OCI-LY1 (cell line): ENCODE data around the gene HMCN2.

Experiments
- EZH2 ChIP-seq: fragments of 200-600 bp; sonication (generic), shearing (Covaris generic); IDR thresholded peaks from 2 replicates; pipeline ENCODE4 v1.8.0; 2017; ENCODE audit warnings: borderline replicate concordance, mixed run types, mild to moderate bottlenecking, antibody characterized with exemption, low read length, moderate library complexity, mixed read lengths
- TF ChIP-seq, protein P1 (sequence below): fragments of 200-600 bp; sonication (generic), shearing (Covaris generic); IDR thresholded peaks from 2 replicates; pipeline ENCODE4 v1.5.1; 2017; ENCODE audit warnings: mild to moderate bottlenecking, antibody characterized with exemption, low read length, moderate library complexity, mixed read lengths

DNA sequence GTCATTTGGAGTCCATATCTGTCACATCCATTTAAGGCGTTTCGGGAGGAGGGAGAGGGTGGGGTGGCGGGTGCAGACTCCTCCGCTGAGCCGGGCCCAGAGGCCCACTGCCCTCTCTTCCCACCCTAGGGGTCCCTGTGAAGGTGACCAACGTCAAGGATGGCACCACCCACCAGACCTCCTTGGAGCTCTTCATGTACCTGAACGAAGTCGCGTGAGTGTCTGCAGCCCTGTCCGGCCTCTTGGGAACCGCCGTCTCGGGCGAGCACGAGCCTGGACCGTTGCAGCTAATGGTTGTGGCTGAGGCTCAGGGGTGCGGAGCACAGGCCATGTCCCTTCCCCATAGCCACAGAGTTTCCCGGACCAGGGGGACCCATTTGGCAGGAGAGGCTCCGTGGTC, 214.0 kb downstream of the HMCN2 start:
- TF ChIP-seq, protein P1, sequence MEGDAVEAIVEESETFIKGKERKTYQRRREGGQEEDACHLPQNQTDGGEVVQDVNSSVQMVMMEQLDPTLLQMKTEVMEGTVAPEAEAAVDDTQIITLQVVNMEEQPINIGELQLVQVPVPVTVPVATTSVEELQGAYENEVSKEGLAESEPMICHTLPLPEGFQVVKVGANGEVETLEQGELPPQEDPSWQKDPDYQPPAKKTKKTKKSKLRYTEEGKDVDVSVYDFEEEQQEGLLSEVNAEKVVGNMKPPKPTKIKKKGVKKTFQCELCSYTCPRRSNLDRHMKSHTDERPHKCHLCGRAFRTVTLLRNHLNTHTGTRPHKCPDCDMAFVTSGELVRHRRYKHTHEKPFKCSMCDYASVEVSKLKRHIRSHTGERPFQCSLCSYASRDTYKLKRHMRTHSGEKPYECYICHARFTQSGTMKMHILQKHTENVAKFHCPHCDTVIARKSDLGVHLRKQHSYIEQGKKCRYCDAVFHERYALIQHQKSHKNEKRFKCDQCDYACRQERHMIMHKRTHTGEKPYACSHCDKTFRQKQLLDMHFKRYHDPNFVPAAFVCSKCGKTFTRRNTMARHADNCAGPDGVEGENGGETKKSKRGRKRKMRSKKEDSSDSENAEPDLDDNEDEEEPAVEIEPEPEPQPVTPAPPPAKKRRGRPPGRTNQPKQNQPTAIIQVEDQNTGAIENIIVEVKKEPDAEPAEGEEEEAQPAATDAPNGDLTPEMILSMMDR, result no peak
- TF ChIP-seq EZH2, result no peak
